GM15510 (cell line): ENCODE measurements around the gene ANO4.

Source experiments
- POLR2A ChIP-seq: IDR thresholded peaks from 3 replicates; pipeline ENCODE4 v1.6.1; 2011; ENCODE audit warnings: borderline replicate concordance; ENCODE audit not compliant: insufficient read length; ENCODE audit errors: extremely low read depth

Gene ANO4

GRCh38 chr12:100845095-100845494 is 50.5 kb downstream of the ANO4 start:
- TF ChIP-seq POLR2A = no peak

- no peak for TF ChIP-seq POLR2A
These were observed 57.1 kb downstream of the ANO4 start for GRCh38 chr12:100851637-100852036.

- no peak for TF ChIP-seq POLR2A
These were observed 62.8 kb downstream of the ANO4 start for GRCh38 chr12:100857418-100857817.

GRCh38 chr12:100857971-100858370 is 63.4 kb downstream of the ANO4 start:
- TF ChIP-seq POLR2A = no peak

- TF ChIP-seq POLR2A = no peak
These were observed 64.1 kb downstream of the ANO4 start for GRCh38 chr12:100858656-100859055.

GRCh38 chr12:100859063-100859627 is 64.6 kb downstream of the ANO4 start:
- no peak for TF ChIP-seq POLR2A

GRCh38 chr12:100860611-100861010 is 66.0 kb downstream of the ANO4 start:
- TF ChIP-seq POLR2A = no peak

GRCh38 chr12:100862676-100863075 is 68.1 kb downstream of the ANO4 start:
- no peak for TF ChIP-seq POLR2A

GRCh38 chr12:100864366-100864765 is 69.8 kb downstream of the ANO4 start:
- TF ChIP-seq POLR2A = no peak

GRCh38 chr12:100867639-100868393 is 73.2 kb downstream of the ANO4 start:
- TF ChIP-seq POLR2A = no peak

GRCh38 chr12:100868487-100868886 is 73.9 kb downstream of the ANO4 start:
- TF ChIP-seq POLR2A = no peak

- no peak for TF ChIP-seq POLR2A
These were observed 76.7 kb downstream of the ANO4 start for GRCh38 chr12:100871195-100871734.

GRCh38 chr12:100875156-100875555 is 80.6 kb downstream of the ANO4 start:
- TF ChIP-seq POLR2A = no peak

GRCh38 chr12:100875771-100876170 is 81.2 kb downstream of the ANO4 start:
- TF ChIP-seq POLR2A = no peak

GRCh38 chr12:100877776-100878175 is 83.2 kb downstream of the ANO4 start:
- no peak for TF ChIP-seq POLR2A

GRCh38 chr12:100895192-100895591 is 100.6 kb downstream of the ANO4 start:
- TF ChIP-seq POLR2A = no peak
